GM23338 (cell line): ENCODE measurements around the gene CEP70. TPM values are rescaled to one million over a fixed set of nuclear protein-coding genes. Genes with fewer than 3 reads are reported as not detected.

Source experiments
- ATAC-seq: fragments of 200-7000 bp; cut with Tn5 transposase; 3 replicates; pipeline ENCODE4 v1.9.1; 2020
- DNase-seq: peaks from one replicate; pipeline ENCODE4 v3.0.0-alpha.2; 2015; ENCODE audit warnings: low spot score
- H2AFZ ChIP-seq: fragments of 200-600 bp; sonication (generic); 2 replicates; pipeline ENCODE4 v1.8.0; 2016; ENCODE audit warnings: antibody characterized with exemption, mild to moderate bottlenecking, moderate library complexity
- H3F3A ChIP-seq: fragments of 200-600 bp; sonication (generic); replicated peaks from 2 replicates; pipeline ENCODE4 v1.8.0; 2017; ENCODE audit warnings: antibody characterized with exemption, mixed run types, low read depth
- H3K27ac ChIP-seq: fragments of 200-600 bp; sonication (generic); 2 replicates; pipeline ENCODE4 v1.6.1; 2016; ENCODE audit warnings: low read depth
- H3K27me3 ChIP-seq: fragments of 200-600 bp; sonication (generic); 2 replicates; pipeline ENCODE4 v1.8.0; 2016; ENCODE audit warnings: mild to moderate bottlenecking, mixed run types, moderate library complexity; ENCODE audit not compliant: insufficient read depth
- H3K36me3 ChIP-seq: fragments of 200-600 bp; sonication (generic); 2 replicates; pipeline ENCODE4 v1.8.0; 2016; ENCODE audit warnings: mild to moderate bottlenecking; ENCODE audit not compliant: insufficient read depth
- H3K4me1 ChIP-seq: fragments of 200-600 bp; sonication (generic); 2 replicates; pipeline ENCODE4 v1.8.0; 2016; ENCODE audit warnings: mild to moderate bottlenecking, moderate library complexity; ENCODE audit not compliant: insufficient read depth
- H3K4me2 ChIP-seq: fragments of 200-600 bp; sonication (generic); 2 replicates; pipeline ENCODE4 v1.7.1; 2017; ENCODE audit warnings: mixed run types
- H3K4me3 ChIP-seq: fragments of 200-600 bp; sonication (generic); 2 replicates; pipeline ENCODE4 v1.6.1; 2016; ENCODE audit warnings: mixed run types
- H3K79me2 ChIP-seq: fragments of 200-600 bp; sonication (generic); replicated peaks from 2 replicates; pipeline ENCODE4 v1.8.0; 2017; ENCODE audit warnings: mild to moderate bottlenecking; ENCODE audit not compliant: insufficient read depth
- H3K9me2 ChIP-seq: fragments of 200-600 bp; sonication (generic); 2 replicates; pipeline ENCODE4 v1.8.0; 2017; ENCODE audit not compliant: insufficient read depth
- H4K20me1 ChIP-seq: fragments of 200-600 bp; sonication (generic); replicated peaks from 2 replicates; pipeline ENCODE4 v1.8.0; 2017; ENCODE audit warnings: mild to moderate bottlenecking; ENCODE audit not compliant: insufficient read depth
- H3K27ac Mint-ChIP-seq: 2 replicates; pipeline ENCODE4 v1.8.0; 2020; ENCODE audit warnings: inconsistent platforms, mild to moderate bottlenecking, moderate library complexity, mixed read lengths
- H3K27me3 Mint-ChIP-seq: 3 replicates; pipeline ENCODE4 v1.8.0; 2022; ENCODE audit warnings: low read depth, mild to moderate bottlenecking, moderate library complexity, mixed read lengths, inconsistent platforms; ENCODE audit not compliant: insufficient read depth, poor library complexity
- H3K36me3 Mint-ChIP-seq: 3 replicates; pipeline ENCODE4 v1.8.0; 2021; ENCODE audit warnings: low read depth, mild to moderate bottlenecking, inconsistent platforms, moderate library complexity, mixed read lengths
- H3K4me1 Mint-ChIP-seq: 3 replicates; pipeline ENCODE4 v1.8.0; 2020; ENCODE audit warnings: mild to moderate bottlenecking, inconsistent platforms, mixed read lengths
- H3K4me3 Mint-ChIP-seq: 3 replicates; pipeline ENCODE4 v1.8.0; 2021; ENCODE audit warnings: moderate library complexity, mild to moderate bottlenecking, inconsistent platforms, mixed read lengths
- H3K9me3 Mint-ChIP-seq: 3 replicates; pipeline ENCODE4 v1.8.0; 2020; ENCODE audit warnings: moderate library complexity, mild to moderate bottlenecking, inconsistent platforms, mixed read lengths
- CREB1 ChIP-seq: fragments of 250-450 bp; sonication (Bioruptor Pico); IDR thresholded peaks from 2 replicates; pipeline ENCODE4 v1.5.0; 2020; ENCODE audit warnings: low read depth, mild to moderate bottlenecking, moderate library complexity
- CTCF ChIP-seq, 2 experiments: fragments of 200-600 bp in 1 of 2; sonication (generic) in 1 of 2; conservative IDR thresholded peaks; 2 replicates each; pipeline versions ENCODE4 v1.5.1 to v1.6.1; 2016 to 2017; ENCODE audit warnings: antibody characterized with exemption in 2 of 2, low read depth in 2 of 2, mild to moderate bottlenecking in 2 of 2, moderate library complexity in 1 of 2
- ETS1 ChIP-seq: IDR thresholded peaks from 2 replicates; pipeline ENCODE4 v1.6.1; 2016; ENCODE audit warnings: antibody characterized with exemption
- JUNB ChIP-seq: IDR thresholded peaks from one replicate; pipeline ENCODE4 v1.6.1; 2016; ENCODE audit warnings: antibody characterized with exemption; ENCODE audit not compliant: unreplicated experiment
- POLR2AphosphoS5 ChIP-seq: IDR thresholded peaks from 2 replicates; pipeline ENCODE4 v1.6.1; 2016; ENCODE audit warnings: antibody characterized with exemption, low read depth
- ZNF114 ChIP-seq: fragments of 250-450 bp; sonication (Bioruptor Pico); IDR thresholded peaks from 2 replicates; pipeline ENCODE4 v1.5.0; 2020; ENCODE audit warnings: mild to moderate bottlenecking, moderate library complexity
- ZNF331 ChIP-seq: fragments of 250-450 bp; sonication (Bioruptor Pico); IDR thresholded peaks from 2 replicates; pipeline ENCODE4 v1.5.0; 2020; ENCODE audit warnings: low read depth, mild to moderate bottlenecking, moderate library complexity
- long read RNA-seq: library from polyadenylated mRNA; unstranded; transcript quantifications from one replicate; pipeline ENCODE4 v2.0.0, GENCODE V29; 2020; ENCODE audit not compliant: unreplicated experiment
- polyA plus RNA-seq: library from polyadenylated mRNA; unstranded; fragments of >200 nt; fragmentation: Nextera tagmentation; extraction: Ambion mirVana; gene quantifications from 2 replicates; pipeline ENCODE4 v1.2.1, GENCODE V29; 2016
- total RNA-seq: library from RNA; depleted of rRNA; stranded (reverse); fragments of >200 nt; shearing (Covaris generic); gene quantifications from 2 replicates; pipeline ENCODE4 v1.2.3, GENCODE V29; 2014; rRNA removed
- TF ChIP-seq, protein P1 (sequence below): fragments of 250-450 bp; sonication (Bioruptor Pico); IDR thresholded peaks from 2 replicates; pipeline ENCODE4 v1.5.0; 2020; ENCODE audit warnings: mild to moderate bottlenecking, moderate library complexity

CEP70 gene, protein sequence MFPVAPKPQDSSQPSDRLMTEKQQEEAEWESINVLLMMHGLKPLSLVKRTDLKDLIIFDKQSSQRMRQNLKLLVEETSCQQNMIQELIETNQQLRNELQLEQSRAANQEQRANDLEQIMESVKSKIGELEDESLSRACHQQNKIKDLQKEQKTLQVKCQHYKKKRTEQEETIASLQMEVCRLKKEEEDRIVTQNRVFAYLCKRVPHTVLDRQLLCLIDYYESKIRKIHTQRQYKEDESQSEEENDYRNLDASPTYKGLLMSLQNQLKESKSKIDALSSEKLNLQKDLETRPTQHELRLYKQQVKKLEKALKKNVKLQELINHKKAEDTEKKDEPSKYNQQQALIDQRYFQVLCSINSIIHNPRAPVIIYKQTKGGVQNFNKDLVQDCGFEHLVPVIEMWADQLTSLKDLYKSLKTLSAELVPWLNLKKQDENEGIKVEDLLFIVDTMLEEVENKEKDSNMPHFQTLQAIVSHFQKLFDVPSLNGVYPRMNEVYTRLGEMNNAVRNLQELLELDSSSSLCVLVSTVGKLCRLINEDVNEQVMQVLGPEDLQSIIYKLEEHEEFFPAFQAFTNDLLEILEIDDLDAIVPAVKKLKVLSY
- 24.9 and 28.8 TPM in 2 replicates for total RNA-seq
- polyA plus RNA-seq, result 21.5 and 31.4 TPM in 2 replicates
- long read RNA-seq, transcript CEP70-201 (18 exons, 2,732 nt), result major isoform, 5 of 14 reads
- long read RNA-seq, partial matches to known transcripts, result 2 of 14 reads
- long read RNA-seq, other reads (novel, unspliced or antisense), result 4 of 14 reads

DNA sequence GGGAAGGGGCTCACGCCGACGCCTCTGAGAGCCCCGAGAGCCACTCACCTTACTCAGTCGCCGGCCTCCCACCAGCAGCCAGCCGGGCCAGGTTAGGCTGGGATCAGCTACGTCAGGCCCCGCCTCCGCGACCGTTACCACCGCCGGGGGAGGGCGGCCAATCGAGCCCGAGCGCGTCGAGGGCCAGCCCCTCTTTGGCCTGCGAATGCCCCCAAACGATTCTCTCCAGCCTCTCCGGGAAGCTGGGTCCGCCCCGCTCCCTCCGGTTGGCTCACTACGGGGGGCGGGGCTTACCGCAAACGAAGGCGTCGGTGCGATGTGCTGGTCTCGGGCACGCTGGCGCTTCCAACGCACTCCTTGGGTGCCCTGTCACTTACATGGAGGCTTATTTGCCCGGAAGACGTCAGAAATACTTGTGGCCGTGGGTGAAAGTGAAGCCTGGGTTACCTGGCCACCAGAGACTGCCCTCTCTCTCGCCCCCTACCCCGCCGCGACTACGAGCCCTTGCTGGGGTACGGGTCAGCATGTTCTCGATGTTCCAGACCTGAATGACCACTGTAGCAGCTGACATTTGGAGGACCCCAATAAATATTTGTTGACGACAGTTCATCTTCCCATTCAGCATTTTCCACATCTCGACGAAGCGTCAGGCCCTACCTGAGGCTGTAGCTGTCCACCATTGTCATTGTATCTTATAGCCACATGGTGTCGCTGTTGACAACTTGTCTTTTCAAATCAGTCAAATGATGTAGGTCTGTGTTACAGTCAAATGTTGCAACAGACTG is at the start of gene CEP70:
TSS of gene CEP70 (minus strand) at position 111 of the 785 bp plus-strand sequence. CDS start 21,333 bp downstream, outside the sequence.
- H3K4me2 ChIP-seq, result peak within 1 kb of the TSS; percentile 82
- peak within 1 kb of the TSS; percentile 91 for H3K4me3 Mint-ChIP-seq
- no peaks in the 10 kb centered on the region for H4K20me1 ChIP-seq
- H3K9me2 ChIP-seq, result 0 out of 2 replicates have a peak, but pooled peaks cover 4% of the 10 kb centered on the region
- peaks cover 11% of the 10 kb centered on the region; the same call in 1 of the 3 replicates for H3K9me3 Mint-ChIP-seq
- H3K79me2 ChIP-seq, result peaks cover 9% of the 10 kb centered on the region; the same call in 1 of the 2 replicates
- peak within 1 kb of the TSS; percentile 81 for H3K27ac ChIP-seq
- DNase-seq, result peak; percentile 98
- H3F3A ChIP-seq, result no peaks in the 10 kb centered on the region
- H3K27me3 ChIP-seq, result no peaks in the 10 kb centered on the region
- H3K4me1 Mint-ChIP-seq, result peaks cover 14% of the 10 kb centered on the region; the same call in 2 of the 3 replicates
- H3K36me3 ChIP-seq, result peaks cover 4% of the 10 kb centered on the region; the same call in 1 of the 2 replicates
- H3K27ac Mint-ChIP-seq, result peak within 1 kb of the TSS; percentile 95
- peaks cover 8% of the 10 kb centered on the region for H3K27me3 Mint-ChIP-seq
- H3K4me1 ChIP-seq, result peaks cover 19% of the 10 kb centered on the region
- peak within 1 kb of the TSS; percentile 81 for H3K4me3 ChIP-seq
- TF ChIP-seq CREB1 (CRISPR knock-in tag) (peak; percentile 83), CTCF (conservative IDR thresholded peaks at IDR 0.05; ENCODE audit: low read depth in 2 of 2) (peak; percentile 95 to 98), JUNB (no peak), POLR2AphosphoS5 (peak; percentile 87)
- H3K36me3 Mint-ChIP-seq, result no peaks in the 10 kb centered on the region
- H2AFZ ChIP-seq, result peak within 1 kb of the TSS; percentile 94
- ATAC-seq, result peak; percentile 95

GRCh38 chr3:138642927-138643253 is 48.8 kb upstream of the CEP70 start:
- H3K9me3 Mint-ChIP-seq, result peaks cover 66% of the 10 kb centered on the region
- peaks cover 53% of the 10 kb centered on the region for H3K36me3 Mint-ChIP-seq
- ATAC-seq (no peak), DNase-seq (no peak)
- Histone ChIP-seq H3K27ac (no peak overlapping the region), H3K4me3 (no peak overlapping the region), H3K4me2 (no peak overlapping the region), H3K9me2 (no peaks in the 10 kb centered on the region), H3K79me2 (no peaks in the 10 kb centered on the region), H3K4me1 (no peaks in the 10 kb centered on the region), H4K20me1 (no peaks in the 10 kb centered on the region), H3F3A (no peaks in the 10 kb centered on the region), H3K27me3 (no peaks in the 10 kb centered on the region), H3K36me3 (peaks cover 13% of the 10 kb centered on the region; the same call in 1 of the 2 replicates), H2AFZ (no peak overlapping the region)
- H3K27me3 Mint-ChIP-seq, result peaks cover 11% of the 10 kb centered on the region
- H3K4me1 Mint-ChIP-seq, result no peaks in the 10 kb centered on the region
- H3K27ac Mint-ChIP-seq, result no peak overlapping the region
- H3K4me3 Mint-ChIP-seq, result no peak overlapping the region
- no peak for TF ChIP-seq ETS1
- no peak for TF ChIP-seq CREB1 (CRISPR knock-in tag)
- no peak for TF ChIP-seq ZNF114 (CRISPR knock-in tag)
- no peak for TF ChIP-seq ZNF331
- TF ChIP-seq, protein P1, sequence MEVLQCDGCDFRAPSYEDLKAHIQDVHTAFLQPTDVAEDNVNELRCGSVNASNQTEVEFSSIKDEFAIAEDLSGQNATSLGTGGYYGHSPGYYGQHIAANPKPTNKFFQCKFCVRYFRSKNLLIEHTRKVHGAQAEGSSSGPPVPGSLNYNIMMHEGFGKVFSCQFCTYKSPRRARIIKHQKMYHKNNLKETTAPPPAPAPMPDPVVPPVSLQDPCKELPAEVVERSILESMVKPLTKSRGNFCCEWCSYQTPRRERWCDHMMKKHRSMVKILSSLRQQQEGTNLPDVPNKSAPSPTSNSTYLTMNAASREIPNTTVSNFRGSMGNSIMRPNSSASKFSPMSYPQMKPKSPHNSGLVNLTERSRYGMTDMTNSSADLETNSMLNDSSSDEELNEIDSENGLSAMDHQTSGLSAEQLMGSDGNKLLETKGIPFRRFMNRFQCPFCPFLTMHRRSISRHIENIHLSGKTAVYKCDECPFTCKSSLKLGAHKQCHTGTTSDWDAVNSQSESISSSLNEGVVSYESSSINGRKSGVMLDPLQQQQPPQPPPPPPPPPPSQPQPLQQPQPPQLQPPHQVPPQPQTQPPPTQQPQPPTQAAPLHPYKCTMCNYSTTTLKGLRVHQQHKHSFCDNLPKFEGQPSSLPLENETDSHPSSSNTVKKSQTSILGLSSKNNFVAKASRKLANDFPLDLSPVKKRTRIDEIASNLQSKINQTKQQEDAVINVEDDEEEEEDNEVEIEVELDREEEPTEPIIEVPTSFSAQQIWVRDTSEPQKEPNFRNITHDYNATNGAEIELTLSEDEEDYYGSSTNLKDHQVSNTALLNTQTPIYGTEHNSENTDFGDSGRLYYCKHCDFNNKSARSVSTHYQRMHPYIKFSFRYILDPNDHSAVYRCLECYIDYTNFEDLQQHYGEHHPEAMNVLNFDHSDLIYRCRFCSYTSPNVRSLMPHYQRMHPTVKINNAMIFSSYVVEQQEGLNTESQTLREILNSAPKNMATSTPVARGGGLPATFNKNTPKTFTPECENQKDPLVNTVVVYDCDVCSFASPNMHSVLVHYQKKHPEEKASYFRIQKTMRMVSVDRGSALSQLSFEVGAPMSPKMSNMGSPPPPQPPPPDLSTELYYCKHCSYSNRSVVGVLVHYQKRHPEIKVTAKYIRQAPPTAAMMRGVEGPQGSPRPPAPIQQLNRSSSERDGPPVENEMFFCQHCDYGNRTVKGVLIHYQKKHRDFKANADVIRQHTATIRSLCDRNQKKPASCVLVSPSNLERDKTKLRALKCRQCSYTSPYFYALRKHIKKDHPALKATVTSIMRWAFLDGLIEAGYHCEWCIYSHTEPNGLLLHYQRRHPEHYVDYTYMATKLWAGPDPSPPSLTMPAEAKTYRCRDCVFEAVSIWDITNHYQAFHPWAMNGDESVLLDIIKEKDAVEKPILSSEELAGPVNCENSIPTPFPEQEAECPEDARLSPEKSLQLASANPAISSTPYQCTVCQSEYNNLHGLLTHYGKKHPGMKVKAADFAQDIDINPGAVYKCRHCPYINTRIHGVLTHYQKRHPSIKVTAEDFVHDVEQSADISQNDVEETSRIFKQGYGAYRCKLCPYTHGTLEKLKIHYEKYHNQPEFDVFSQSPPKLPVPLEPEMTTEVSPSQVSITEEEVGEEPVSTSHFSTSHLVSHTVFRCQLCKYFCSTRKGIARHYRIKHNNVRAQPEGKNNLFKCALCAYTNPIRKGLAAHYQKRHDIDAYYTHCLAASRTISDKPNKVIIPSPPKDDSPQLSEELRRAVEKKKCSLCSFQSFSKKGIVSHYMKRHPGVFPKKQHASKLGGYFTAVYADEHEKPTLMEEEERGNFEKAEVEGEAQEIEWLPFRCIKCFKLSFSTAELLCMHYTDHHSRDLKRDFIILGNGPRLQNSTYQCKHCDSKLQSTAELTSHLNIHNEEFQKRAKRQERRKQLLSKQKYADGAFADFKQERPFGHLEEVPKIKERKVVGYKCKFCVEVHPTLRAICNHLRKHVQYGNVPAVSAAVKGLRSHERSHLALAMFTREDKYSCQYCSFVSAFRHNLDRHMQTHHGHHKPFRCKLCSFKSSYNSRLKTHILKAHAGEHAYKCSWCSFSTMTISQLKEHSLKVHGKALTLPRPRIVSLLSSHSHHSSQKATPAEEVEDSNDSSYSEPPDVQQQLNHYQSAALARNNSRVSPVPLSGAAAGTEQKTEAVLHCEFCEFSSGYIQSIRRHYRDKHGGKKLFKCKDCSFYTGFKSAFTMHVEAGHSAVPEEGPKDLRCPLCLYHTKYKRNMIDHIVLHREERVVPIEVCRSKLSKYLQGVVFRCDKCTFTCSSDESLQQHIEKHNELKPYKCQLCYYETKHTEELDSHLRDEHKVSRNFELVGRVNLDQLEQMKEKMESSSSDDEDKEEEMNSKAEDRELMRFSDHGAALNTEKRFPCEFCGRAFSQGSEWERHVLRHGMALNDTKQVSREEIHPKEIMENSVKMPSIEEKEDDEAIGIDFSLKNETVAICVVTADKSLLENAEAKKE (CRISPR knock-in tag), result no peak
- TF ChIP-seq JUNB, result no peak
